Measurements from ENCODE around the gene SMG6.

SMG6 gene

DNA sequence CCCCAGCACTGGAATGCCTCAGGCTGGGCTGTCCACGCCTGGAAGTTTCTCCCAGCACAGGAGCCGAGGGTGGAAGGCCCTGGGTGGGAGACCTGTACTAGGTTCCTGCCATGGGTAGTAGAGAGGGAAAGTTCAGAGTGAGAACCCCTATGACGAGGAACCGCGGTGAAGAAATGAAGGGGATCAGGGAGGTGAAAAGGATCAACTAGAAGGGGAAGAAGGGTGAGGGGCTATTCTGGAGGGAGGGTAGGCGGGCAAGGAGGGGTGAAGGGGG lies 243.3 kb downstream of the SMG6 start:
- no peak for DNase-seq (ENCODE audit: low spot score)

DNA sequence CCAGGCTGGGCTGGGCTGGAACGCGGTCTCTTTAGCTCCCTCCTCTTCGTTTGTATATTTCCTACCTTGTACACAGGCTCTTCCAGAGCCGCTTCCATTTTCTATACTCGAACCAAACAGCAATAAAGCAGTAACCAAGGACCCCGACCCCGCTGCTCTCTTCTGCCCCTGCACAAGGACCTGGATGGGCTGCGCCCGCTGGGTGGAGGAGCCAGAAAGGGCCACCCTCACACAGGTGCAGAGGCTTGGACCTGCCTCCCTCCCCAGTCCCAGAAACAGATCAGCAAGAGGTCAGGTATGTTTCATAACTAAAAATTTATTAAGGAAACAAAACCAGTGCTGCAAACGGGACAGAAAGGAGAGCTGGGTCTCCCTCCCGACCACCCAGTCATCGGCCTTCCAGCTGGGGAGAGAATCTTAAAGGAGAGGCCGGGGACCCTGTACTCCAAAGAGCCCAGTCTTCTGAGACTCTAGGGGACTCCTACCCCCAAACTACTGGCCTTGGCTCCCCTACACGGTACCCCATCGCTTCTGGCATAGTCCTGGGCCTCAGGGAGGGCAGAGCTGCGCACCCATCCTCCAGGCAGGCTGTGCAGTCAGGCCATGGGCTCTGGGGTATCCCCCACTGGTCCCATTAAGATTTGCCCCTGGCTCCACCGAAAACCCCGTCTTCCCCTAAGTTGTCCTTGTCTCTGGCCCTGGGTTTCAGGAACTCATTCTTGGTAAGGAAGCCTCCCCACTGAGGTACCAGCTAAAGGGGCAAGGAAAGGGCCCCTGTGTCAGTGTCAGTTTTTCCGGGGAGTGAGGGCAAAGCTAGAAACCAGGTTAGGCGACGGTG lies 243.8 kb downstream of the SMG6 start:
- no peak for DNase-seq (ENCODE audit: low spot score)

- DNase-seq (ENCODE audit: low spot score), result peak; percentile 57
Observed at GRCh38 chr17:2058586-2059546, 244.7 kb downstream of the SMG6 start.

GRCh38 chr17:2057760-2058585 lies 245.6 kb downstream of the SMG6 start:
- no peak for DNase-seq (ENCODE audit: low spot score)

- DNase-seq (ENCODE audit: low spot score), result no peak
Observed at GRCh38 chr17:2057175-2057759, 246.3 kb downstream of the SMG6 start.

- no peak for DNase-seq (ENCODE audit: low spot score)
Observed at GRCh38 chr17:2056206-2057174, 247.1 kb downstream of the SMG6 start.

DNA sequence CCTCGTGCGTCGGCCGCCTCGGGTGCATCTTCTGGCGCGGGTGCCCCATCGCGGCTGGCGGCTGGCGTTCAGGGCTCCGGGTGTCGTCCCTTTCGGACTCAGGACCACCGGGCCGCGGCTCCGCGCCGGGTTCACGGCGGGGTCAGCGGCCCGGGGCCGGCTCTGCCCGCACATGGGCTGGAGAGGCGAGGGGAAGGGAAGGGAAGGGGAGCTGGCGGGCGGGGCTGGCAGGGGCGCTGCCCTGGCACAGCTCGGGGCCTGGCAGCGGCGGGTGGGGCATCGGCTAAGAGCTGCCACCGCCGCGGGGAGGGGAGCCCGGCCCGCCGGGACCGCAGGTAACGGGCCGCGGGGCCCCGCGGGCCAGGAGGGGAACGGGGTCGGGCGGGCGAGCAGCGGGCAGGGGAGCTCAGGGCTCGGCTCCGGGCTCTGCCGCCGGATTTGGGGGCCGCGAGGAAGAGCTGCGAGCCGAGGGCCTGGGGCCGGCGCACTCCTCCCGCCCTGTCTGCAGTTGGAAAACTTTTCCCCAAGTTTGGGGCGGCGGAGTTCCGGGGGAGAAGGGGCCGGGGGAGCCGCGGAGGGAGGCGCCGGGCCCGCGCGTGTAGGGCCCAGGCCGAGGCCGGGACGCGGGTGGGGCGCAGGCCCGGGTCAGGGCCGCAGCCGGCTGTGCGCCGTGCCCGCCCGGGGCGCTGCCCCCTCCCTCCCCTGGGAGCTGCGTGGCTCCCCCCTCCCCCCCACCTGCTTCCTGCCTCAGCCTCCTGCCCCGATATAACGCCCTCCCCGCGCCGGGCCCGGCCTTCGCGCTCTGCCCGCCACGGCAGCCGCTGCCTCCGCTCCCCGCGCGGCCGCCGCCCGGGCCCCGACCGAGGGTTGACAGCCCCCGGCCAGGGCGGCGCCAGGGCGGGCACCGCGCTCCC lies 248.0 kb downstream of the SMG6 start:
- DNase-seq (ENCODE audit: low spot score), result peak; percentile 26

DNA sequence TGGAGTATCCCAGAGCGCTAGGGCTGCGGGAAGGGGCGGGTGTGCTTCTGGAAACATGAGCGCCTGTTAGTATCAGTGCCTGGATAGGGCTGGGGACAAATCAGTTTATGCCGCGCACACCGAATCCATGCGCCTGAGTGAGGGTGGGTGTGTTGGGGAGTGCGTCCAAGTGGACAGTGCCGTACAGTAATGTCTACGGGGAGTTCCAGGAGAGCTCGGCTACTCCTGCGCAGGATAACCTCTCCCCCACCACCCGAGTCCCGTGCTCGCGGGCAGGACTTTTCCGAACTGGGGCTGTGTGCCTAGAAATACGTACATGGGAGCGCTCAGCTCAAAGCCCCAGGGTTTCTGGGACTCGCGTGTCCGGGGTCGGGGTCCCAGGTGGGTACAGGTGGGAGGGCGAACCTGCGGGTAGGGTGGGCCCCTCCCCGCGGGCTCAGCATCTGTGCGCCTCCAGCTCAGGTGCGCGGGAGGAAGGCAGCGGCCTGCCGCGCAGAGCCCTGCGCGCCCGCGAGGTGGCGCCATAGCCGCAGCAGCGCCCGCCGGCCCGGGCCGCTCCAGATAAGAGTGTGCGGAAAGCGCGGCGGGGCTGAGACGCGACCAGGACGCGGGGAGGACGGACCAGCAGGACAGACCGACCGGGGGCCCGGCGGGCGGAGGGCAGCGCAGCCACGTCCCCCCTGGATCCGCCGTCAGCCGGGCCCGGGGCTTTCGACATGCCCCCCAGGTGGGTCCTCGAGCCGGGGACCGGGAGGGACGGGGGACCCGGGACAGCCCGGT lies 248.9 kb downstream of the SMG6 start, which contains the start of gene HIC1:
HIC1 (plus strand) TSS at position 592 of the 780 bp plus-strand sequence. CDS start 1,588 bp downstream, outside the sequence.
- peak; percentile 76 for DNase-seq (ENCODE audit: low spot score)

DNA sequence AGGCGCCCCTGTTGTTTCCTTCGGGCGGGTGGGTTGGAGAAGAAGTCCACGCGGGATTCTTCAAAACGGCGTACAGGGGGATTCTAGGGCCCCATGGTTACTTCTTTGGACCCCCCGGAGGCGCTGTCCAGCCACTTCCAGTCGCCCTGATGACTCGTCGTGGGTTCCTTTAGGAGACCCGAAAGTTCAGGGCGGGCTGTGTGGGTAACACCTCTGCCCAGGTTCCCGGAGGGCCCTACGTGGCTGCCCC lies 249.4 kb downstream of the SMG6 start:
- no peak for DNase-seq (ENCODE audit: low spot score)

DNA sequence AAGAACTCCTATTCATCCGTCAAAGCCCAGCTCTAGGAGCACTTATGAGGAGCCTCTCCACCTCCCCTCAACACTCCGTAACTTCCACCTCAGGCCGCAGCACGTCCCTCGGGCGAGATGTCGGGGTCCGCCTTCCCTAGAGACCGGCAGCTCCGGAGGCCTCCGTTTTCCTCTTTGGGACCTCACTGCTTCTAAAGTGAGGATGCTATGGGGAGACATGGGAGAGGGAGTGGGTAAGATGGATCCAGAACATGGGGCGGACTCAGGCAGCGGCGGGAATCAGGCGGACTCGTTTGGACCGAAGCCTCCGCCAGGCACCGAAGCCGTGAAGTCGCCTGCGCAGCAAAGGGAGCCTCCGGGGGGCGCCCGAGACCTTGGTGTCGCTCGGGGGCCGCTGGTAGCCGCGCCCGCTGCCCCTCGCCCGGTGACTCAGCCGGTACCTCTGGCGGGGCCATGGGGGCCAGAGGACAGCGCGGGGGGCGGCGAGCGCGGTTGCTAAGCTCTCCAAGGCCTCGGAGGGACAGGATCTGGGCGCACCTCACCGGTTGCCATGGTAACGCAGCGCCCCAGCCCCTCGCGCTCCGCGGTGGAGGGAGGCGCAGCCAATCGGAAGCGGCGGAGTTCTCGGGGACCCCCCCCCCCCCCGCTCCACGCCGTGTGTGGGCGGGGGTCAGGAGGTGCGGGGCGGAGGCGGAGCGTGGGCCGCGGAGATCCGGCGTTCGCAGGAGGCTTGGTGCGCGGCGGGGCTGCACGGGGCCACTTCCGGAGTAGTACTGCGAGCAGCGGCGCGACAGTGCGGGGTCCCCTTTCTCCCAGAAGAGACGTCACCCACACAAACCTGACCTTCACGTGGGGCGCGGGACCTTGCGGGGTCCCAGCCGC lies 250.0 kb downstream of the SMG6 start:
- peak; percentile 63 for DNase-seq (ENCODE audit: low spot score)

DNA sequence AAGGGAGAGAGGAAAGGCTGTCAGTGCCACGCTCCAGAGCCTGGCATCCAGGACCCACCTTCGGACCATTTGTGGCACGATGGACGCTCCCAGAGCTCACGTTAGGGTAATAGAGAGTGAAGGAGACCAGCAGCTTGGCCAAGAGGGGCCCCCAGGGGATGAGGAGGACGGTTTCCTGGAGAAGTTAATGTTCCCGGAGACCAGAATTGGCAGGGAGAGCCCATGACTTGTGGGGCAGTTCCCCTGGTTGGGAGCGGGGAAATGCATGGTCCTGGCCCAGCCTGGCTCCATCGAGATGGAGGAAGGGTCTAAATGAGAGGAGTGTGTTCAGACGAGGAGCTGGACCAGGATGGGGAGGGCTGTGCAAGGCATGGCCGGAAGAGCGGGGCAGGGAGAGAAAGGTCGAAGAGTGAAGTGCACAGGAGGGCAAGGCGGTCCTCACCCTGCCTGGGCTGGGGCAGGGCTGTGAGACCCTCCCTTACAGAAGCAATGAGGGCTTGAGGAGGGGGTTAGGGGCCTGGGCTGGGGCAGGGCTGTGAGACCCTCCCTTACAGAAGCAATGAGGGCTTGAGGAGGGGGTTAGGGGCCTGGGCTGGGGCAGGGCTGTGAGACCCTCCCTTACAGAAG lies 251.5 kb downstream of the SMG6 start:
- no peak for DNase-seq (ENCODE audit: low spot score)

DNA sequence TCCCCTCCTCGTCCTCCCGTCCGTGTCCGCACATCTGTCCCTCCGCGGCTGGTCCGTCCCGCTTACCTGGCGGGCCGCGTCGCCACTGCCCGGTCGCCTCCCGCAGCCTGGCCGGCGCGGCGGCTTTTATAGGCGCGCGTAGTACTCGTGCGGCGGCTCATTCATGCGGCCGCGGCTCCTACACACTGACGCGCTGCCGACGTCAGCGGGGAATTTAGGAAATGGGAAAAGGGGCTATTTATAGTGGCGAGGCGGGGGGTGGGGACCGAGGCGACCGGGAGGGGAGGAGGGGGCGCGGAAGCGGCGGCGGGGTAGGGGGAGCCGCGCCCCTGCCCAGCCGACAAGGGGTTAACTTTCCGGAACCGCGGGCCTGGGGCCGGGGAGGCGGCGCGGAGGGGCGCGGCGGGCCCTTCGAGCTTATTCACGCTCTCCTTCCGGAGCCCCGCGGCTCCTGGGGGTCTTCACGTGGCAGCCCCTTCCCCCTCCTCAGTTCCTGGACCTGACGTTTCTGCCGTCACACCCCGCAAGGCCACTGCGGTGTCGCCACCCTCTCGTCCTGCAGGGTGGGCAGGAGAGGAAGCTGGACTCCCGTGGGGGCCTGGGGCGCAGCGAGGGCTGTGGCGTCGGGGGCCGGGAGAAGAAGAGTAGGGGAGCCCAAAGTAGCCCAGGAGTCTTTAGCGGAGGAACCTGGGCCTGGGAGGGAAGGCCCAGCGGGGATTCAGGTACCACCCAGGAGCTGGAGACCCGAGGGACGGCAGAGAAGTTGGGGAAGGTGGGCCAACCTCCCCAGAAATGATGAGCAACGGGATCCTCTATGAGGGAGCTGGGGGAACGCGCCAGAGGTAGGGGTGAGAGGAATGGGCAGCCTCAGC lies 252.3 kb downstream of the SMG6 start:
- no peak for DNase-seq (ENCODE audit: low spot score)

DNA sequence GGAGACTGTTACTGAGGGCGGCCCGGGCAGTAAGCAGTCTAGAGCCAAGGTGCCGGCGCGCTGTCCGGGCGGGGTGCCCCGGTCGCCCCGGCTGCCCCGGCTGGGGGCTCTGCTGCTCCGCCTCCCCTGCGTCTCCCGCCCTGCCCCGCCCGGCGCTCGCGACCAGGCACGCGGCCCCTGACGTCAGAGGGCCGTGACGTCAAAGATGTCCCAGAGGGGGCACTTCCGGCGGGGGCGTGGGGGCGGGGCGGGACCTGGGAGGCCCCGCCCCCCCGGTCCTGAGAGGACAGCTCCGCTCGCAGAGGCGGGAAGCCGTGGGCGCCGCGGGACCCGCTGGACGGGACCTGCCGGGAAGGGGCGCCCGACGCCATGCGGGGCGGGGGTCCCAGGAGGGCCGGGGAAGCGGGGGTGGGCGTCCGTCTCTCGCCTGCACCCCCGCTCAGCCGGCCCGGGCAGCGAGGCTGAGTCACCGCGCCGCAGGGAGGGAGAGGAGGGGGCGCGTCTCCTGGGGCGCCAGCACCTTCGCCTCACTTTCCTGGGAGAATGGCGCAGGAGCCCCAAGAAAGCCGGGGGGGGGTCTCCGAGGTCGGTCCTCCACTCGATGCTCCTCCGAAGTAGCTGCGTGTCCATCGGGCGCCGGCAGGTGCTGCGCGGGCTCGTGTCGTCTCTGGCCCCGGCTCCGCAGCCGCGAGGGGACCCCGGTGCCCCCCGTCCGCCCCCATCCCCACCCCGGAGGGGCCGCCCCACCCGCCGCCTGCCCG lies 253.1 kb downstream of the SMG6 start:
- DNase-seq (ENCODE audit: low spot score), result peak; percentile 62

DNA sequence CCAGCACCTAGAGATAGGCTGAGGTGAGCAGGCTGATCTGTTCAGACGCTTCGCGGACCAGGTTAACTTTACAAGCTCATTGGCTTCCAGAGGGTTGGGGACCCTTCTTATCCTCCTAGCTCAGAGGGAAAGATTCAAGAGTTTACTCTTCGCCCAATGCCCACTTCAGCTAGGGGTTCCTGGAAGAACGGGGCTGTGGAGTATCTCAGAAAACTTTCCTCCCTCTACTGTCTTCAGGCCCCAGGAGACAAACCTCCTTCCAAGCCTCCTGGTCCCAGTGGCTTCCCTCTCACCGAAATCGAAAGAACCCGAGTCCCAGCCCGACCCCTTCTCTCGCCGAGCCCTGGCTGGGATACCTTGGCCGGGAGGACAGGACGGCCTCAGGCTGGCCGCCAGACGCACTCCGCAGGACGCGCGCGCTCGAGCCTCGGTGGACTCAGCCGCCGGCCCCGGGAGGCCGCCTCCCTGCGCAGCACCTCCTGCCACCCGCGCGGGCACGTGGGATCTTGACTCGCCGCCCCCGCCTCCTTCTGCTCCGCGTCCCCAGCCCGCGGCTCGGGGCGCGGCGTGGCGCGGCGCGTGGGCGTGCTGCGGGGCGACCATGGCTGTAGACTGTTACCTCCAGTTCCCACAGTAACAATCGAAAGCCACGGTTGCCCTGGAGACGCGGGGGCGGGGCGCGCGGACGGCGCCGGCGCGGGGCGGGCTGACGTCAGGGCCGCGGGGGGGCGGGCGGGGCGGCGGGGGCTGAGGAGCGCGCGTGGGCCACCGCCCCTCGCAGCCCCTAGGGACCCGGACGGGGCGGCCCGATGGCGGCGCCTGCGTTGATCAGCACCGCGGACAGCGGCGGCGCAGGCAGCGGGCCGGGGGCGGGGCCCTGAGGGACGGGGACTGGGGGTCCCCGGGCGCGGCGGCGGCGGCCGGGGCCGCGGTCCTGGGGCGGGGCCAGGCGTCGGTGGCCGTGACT lies 254.0 kb downstream of the SMG6 start:
- DNase-seq (ENCODE audit: low spot score), result peak; percentile 84

DNA sequence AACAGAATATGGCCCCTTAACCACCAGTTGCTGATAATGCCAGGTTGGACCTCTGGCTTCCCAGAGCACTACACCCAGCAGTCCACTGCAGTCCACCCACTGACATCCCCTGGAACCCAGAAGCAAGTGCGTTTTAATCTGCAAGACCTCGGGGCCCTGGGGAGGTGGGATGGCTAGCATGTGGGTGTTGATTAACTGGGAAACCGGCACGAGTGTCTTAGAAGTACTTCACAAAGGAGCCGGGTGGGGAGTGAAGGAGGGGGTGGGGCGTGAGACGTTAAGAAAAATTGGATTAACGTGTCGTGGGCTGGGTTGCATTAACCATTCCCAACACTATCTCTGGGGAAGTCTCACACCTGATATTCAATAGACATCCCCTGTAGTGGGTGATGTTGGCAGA lies 254.8 kb downstream of the SMG6 start:
- no peak for DNase-seq (ENCODE audit: low spot score)

Measured in kidney tubule cell (primary cell).